NB4 (cell line): ENCODE measurements around the gene GIMAP5.

Experiments used
- DNase-seq: peaks from one replicate; pipeline ENCODE4 v3.0.0; 2010; ENCODE audit warnings: low read depth
- H3K4me3 ChIP-seq: one replicate; pipeline ENCODE4 v1.5.1; 2011; ENCODE audit warnings: mild to moderate bottlenecking, low read depth, low read length, moderate library complexity
- MYC ChIP-seq: IDR thresholded peaks from 2 replicates; pipeline ENCODE4 v1.6.1; 2011; ENCODE audit warnings: low read depth, low read length
- POLR2A ChIP-seq: IDR thresholded peaks from 2 replicates; pipeline ENCODE4 v1.6.1; 2011; ENCODE audit warnings: mild to moderate bottlenecking; ENCODE audit not compliant: insufficient read length; ENCODE audit errors: extremely low read depth
- TF ChIP-seq, protein P1 (sequence below): IDR thresholded peaks from 2 replicates; pipeline ENCODE4 v1.6.1; 2011; ENCODE audit warnings: low read depth, low read length
- TF ChIP-seq, protein P2 (sequence below): IDR thresholded peaks from one replicate; pipeline ENCODE4 v1.5.1; 2012; ENCODE audit warnings: low read depth, low read length

The GIMAP5 gene

DNA sequence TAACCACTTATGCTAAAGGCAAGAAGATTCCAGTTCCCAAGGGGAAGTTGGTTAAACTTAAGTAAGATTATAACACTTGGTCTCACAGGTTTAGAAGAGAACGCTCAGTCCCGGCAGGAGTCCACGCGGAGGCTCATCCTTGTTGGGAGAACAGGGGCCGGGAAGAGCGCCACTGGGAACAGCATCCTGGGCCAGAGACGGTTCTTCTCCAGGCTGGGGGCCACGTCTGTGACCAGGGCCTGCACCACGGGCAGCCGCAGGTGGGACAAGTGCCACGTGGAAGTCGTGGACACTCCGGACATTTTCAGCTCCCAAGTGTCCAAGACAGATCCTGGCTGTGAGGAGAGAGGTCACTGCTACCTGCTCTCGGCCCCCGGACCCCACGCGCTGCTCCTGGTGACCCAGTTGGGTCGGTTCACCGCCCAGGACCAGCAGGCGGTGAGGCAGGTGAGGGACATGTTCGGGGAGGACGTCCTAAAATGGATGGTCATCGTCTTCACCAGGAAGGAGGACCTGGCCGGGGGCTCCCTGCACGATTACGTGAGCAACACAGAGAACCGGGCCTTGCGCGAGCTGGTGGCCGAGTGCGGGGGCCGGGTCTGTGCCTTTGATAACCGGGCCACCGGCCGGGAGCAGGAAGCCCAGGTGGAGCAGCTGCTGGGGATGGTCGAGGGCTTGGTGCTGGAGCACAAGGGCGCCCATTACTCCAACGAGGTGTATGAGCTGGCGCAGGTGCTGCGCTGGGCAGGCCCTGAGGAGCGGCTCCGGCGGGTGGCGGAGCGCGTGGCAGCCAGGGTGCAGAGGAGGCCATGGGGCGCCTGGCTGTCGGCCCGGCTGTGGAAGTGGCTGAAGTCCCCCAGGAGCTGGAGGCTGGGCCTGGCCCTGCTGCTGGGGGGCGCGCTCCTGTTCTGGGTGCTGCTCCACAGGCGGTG lies 17.0 kb upstream of the GIMAP5 start:
- H3K4me3 ChIP-seq, result no peak overlapping the region
- DNase-seq, result no peak
- TF ChIP-seq, protein P1, sequence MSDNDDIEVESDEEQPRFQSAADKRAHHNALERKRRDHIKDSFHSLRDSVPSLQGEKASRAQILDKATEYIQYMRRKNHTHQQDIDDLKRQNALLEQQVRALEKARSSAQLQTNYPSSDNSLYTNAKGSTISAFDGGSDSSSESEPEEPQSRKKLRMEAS, result no peak
- TF ChIP-seq, protein P2, sequence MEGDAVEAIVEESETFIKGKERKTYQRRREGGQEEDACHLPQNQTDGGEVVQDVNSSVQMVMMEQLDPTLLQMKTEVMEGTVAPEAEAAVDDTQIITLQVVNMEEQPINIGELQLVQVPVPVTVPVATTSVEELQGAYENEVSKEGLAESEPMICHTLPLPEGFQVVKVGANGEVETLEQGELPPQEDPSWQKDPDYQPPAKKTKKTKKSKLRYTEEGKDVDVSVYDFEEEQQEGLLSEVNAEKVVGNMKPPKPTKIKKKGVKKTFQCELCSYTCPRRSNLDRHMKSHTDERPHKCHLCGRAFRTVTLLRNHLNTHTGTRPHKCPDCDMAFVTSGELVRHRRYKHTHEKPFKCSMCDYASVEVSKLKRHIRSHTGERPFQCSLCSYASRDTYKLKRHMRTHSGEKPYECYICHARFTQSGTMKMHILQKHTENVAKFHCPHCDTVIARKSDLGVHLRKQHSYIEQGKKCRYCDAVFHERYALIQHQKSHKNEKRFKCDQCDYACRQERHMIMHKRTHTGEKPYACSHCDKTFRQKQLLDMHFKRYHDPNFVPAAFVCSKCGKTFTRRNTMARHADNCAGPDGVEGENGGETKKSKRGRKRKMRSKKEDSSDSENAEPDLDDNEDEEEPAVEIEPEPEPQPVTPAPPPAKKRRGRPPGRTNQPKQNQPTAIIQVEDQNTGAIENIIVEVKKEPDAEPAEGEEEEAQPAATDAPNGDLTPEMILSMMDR, result no peak
- TF ChIP-seq MYC (no peak), POLR2A (no peak)

DNA sequence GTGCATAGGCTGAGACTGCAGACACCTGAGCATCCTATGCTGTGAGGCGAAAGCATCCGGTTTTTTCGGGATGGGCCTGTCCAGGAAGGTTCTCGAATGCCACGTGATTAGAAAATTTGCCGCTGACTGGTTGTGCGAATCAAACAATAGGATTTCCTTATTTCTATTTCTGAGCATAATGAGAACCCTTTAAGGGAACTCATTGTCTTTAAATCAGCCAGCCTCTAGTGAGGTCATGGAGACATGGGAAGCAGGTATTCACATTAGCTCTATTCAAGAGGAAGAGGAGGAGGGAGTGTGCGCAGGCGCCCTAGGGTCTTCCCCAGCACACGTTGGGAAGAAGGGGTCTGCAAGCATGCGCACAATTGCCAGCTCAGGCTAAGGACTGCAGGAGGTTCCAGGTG lies 15.2 kb upstream of the GIMAP5 start:
- no peak for DNase-seq
- no peak for TF ChIP-seq POLR2A
- TF ChIP-seq, protein P2, result no peak
- TF ChIP-seq MYC, result no peak
- TF ChIP-seq, protein P1, result no peak
- no peak overlapping the region for H3K4me3 ChIP-seq

DNA sequence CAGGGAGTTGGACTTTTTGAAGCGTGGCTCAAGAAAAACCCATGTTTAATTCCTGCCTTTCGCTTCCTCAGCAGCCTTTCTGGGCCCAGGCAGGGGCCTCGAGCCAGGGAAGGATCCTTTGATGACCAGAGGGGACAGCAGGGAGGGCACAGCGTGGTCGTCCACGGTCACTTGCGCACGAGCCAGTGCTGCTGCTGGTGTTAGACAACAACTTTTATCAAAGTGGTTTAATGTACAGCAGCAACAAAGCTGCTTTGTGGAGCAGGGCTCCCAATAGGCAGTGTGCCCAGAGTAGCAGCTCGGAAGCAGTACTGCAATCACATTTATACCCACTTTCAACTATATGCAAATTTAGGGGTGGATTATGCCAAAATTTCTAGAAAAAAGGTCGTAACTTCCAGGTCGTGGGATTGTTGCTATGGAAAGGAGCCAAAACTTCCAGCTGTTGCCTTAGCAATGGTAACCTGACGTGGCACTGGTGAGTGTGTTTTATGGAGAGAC lies 14.7 kb upstream of the GIMAP5 start:
- no peak for DNase-seq

DNA sequence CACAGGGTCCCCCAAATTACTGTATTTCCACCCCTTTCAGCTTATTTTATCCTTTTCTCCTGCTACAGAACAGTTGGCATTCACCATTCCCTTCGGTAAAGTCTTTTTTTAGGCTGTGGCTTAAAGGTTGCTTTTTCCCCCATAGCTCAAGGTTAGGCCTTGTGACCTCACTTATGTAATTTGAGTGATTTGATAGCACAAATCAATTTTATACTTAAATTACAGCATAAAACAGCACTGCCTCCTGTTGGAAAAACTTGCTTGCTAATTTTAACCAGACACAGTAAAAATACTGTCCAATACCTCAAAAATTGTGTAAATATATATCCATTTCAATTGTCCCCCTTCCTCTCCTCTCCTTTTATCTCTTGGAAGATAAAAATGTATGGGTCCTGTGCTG lies 13.8 kb upstream of the GIMAP5 start:
- TF ChIP-seq MYC (no peak), POLR2A (no peak)
- TF ChIP-seq, protein P2, result no peak
- TF ChIP-seq, protein P1, result no peak
- DNase-seq, result no peak

More for the DNA sequence above, 14.7 kb upstream of the GIMAP5 start:
- no peak overlapping the region for H3K4me3 ChIP-seq
- TF ChIP-seq, protein P1, result no peak
- TF ChIP-seq MYC (no peak), POLR2A (no peak)
- TF ChIP-seq, protein P2, result no peak

DNA sequence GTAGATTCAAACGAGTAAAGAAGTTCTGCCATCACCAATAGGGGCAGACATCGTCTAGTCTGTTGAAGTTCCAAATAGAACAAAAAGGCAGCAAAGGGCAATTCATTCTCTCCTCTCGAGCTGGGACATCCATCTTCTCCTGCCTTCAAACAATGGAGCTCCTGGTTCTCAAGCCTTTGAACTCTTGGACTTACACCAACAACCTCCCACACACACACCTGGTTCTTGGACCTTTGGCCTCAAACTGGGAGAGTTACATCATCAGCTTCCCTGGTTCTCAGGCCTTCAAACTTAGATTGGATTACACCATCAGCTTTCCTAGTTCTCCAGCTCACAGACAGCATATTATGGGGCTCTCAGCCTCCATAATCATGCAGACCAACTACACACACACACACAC lies 9.8 kb upstream of the GIMAP5 start:
- TF ChIP-seq, protein P2, result no peak
- no peak for TF ChIP-seq POLR2A
- no peak for TF ChIP-seq MYC
- TF ChIP-seq, protein P1, result no peak
- H3K4me3 ChIP-seq, result no peak overlapping the region
- DNase-seq, result no peak

More for the DNA sequence above, 13.8 kb upstream of the GIMAP5 start:
- H3K4me3 ChIP-seq, result no peak overlapping the region

DNA sequence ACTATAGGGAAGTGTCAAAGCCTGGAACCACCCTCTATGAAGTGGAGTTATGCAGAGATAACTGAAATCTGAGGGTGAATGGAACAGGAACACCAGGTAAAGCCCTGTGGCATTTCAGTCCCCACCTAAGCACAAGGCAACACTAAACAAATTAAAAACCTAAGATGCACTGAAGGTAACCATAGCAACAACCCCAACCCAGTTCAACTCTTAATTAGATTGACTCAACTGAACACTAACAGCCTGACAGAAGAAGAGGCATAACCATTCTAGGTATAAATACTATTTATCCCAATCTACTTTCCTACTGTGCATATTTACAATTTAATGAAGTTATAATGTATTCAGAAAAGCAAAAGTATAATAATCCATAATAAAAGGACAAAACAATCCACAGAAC lies 9.2 kb upstream of the GIMAP5 start:
- TF ChIP-seq POLR2A, result no peak
- TF ChIP-seq MYC, result no peak
- H3K4me3 ChIP-seq, result no peak overlapping the region
- DNase-seq, result no peak
